ENCODE measurements around the gene DEPP1.

DEPP1 gene

DNA sequence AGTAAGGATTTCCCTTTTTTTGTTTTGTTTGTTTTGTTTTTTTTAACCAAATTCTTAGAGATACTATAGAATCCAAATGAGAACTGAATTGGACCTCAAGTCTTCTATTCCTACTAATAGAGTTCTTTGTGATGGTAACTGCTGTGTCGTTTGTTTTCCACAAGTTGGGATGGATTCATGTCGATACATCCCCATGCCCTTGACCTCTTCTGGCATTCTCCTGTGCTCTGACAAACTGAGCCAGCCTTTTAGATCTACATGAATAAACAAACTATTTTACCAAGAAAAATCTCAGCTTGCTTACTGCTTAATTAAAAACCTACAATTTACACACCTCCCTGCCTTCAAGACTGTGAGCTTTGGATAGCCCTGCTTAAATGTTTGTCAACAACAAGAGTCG is 26.1 kb upstream of the DEPP1 start:
- no peak overlapping the region for H3K4me3 ChIP-seq (ENCODE audit: low read depth, low read length)
- TF ChIP-seq CTCF (IDR thresholded peaks at IDR 0.05; ENCODE audit: borderline replicate concordance, insufficient read depth, low read depth, low read length) = no peak

- H3K4me3 ChIP-seq (ENCODE audit: low read depth, low read length) = no peak overlapping the region
- TF ChIP-seq CTCF (IDR thresholded peaks at IDR 0.05; ENCODE audit: borderline replicate concordance, insufficient read depth, low read depth, low read length) = no peak
Measured at GRCh38 chr10:45003432-45004000, 24.9 kb upstream of the DEPP1 start.

GRCh38 chr10:45001381-45002148 is 23.0 kb upstream of the DEPP1 start:
- H3K4me3 ChIP-seq (ENCODE audit: low read depth, low read length) = peak overlapping the region; percentile 63
- peak; percentile 41; the same call in 1 of the 2 replicates for TF ChIP-seq CTCF (IDR thresholded peaks at IDR 0.05; ENCODE audit: borderline replicate concordance, insufficient read depth, low read depth, low read length)

DNA sequence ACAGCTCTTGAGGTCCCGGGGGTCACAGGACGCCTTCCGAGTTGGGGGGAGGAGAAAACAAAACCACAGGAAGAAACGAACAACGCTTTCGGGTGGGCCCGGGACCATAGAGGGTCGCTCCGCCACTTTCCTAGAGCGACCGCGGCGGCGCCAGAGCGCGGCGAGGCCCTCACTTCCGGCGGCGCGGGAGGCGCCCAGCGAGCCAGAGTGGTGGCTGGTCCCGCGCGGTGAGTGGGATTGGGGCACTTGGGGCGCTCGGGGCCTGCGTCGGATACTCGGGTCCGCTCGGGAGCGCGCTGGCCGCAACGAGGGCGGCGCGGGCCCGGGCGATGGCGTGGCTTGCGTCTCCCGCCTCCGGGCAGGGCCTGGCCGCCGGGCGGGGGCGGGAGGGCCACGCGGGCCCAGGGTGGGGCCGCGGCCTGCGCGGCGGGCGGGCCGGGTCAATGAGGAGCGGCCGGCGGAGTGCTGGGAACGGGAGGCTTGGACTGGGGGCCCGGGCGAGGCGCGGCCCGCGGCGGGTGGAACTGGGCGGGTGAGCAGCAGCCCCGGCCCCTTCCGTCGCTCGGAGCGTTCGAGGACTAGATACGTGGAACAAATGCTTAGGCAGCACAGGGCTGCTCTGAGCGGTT is 22.3 kb upstream of the DEPP1 start, which contains the start of gene ZNF22:
Gene ZNF22, plus strand, starts transcription at position 172 of the 629 bp plus-strand sequence. CDS start 2,446 bp downstream, outside the sequence.
- peak; percentile 21; the same call in 1 of the 2 replicates for TF ChIP-seq CTCF (IDR thresholded peaks at IDR 0.05; ENCODE audit: borderline replicate concordance, insufficient read depth, low read depth, low read length)
- peak within 1 kb of the TSS; percentile 63 for H3K4me3 ChIP-seq (ENCODE audit: low read depth, low read length)

DNA sequence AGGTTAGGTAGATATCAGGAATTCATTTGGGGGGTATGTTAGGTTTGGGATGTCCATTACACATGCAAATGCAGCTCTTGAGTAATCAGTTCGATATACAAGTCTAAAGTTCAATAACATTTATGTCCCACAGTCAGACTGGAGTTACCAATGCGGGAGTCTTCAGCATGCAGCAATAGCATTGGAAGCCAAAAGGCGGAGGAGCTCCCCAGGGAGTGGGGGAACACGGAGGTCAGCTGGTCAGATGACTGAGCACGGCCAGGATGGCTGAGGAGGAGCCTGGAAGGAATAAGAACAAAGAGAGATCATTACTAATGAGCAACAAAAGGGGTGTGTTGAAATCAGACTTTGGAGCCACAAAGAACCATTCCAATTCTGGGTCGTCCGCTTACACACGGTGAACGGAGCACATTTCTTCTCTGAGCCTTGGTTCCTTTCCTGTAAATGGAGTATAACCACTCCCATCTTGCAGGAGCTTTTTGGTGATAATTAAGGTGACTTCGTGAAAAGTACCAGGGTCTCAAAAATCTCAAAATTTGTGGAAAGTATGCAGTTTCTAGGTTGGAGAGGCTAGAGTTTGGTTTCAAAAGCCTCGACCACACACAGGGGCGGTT is 21.6 kb upstream of the DEPP1 start:
- no peak for TF ChIP-seq CTCF (IDR thresholded peaks at IDR 0.05; ENCODE audit: borderline replicate concordance, insufficient read depth, low read depth, low read length)
- peak overlapping the region; percentile 63 for H3K4me3 ChIP-seq (ENCODE audit: low read depth, low read length)

- TF ChIP-seq CTCF (IDR thresholded peaks at IDR 0.05; ENCODE audit: borderline replicate concordance, insufficient read depth, low read depth, low read length) = no peak
- H3K4me3 ChIP-seq (ENCODE audit: low read depth, low read length) = no peak overlapping the region
Measured at GRCh38 chr10:44998146-44998631, 19.6 kb upstream of the DEPP1 start.
